ENCODE results near the gene CEACAM8. TPM values are rescaled to one million over a fixed set of nuclear protein-coding genes. Genes with fewer than 3 reads are reported as not detected.

The CEACAM8 gene
- total RNA-seq, 1 experiment from 2014 or later, result not detected

GRCh38 chr19:42573642-42574041 is 21.1 kb downstream of the CEACAM8 start:
- ATAC-seq (no peak), DNase-seq (no peak)
- H3K4me1 ChIP-seq (ENCODE audit: insufficient read depth, low read length), result no peaks in the 10 kb centered on the region
- CTCF ChIA-PET, result no interaction called here
- peaks cover 16% of the 10 kb centered on the region for H3K27me3 ChIP-seq (ENCODE audit: low read length)
- no peak overlapping the region for H3K27ac ChIP-seq (ENCODE audit: low read length)
- no peaks in the 10 kb centered on the region for H3F3A ChIP-seq (ENCODE audit: low read length, unreplicated experiment)
- no peak overlapping the region for H3K4me3 ChIP-seq (ENCODE audit: low read length)
- POLR2A ChIA-PET (ENCODE audit: unreplicated experiment), result no interaction called here
- intact Hi-C loops (cut with micrococcal nuclease), result no loop called here
- H4K20me1 ChIP-seq (ENCODE audit: low read length), result no peaks in the 10 kb centered on the region
- no peaks in the 10 kb centered on the region for H3K9me3 ChIP-seq (ENCODE audit: low read length)
- H3K4me2 ChIP-seq (ENCODE audit: low read length), result no peak overlapping the region
- no peak overlapping the region for H3K9ac ChIP-seq (ENCODE audit: low read length)
- no peak overlapping the region for H2AFZ ChIP-seq (ENCODE audit: low read length)
- no TSS peak for BruUV-seq (replicated peaks)
- no peaks in the 10 kb centered on the region for H3K36me3 ChIP-seq (ENCODE audit: low read depth, low read length)
- no peaks in the 10 kb centered on the region for H3K79me2 ChIP-seq (ENCODE audit: low read length)
- TF ChIP-seq, protein P1, sequence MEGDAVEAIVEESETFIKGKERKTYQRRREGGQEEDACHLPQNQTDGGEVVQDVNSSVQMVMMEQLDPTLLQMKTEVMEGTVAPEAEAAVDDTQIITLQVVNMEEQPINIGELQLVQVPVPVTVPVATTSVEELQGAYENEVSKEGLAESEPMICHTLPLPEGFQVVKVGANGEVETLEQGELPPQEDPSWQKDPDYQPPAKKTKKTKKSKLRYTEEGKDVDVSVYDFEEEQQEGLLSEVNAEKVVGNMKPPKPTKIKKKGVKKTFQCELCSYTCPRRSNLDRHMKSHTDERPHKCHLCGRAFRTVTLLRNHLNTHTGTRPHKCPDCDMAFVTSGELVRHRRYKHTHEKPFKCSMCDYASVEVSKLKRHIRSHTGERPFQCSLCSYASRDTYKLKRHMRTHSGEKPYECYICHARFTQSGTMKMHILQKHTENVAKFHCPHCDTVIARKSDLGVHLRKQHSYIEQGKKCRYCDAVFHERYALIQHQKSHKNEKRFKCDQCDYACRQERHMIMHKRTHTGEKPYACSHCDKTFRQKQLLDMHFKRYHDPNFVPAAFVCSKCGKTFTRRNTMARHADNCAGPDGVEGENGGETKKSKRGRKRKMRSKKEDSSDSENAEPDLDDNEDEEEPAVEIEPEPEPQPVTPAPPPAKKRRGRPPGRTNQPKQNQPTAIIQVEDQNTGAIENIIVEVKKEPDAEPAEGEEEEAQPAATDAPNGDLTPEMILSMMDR (conservative IDR thresholded peaks at IDR 0.05; ENCODE audit: low read depth, low read length), result no peak
- no peak for TF ChIP-seq EZH2 (IDR thresholded peaks at IDR 0.05; ENCODE audit: low read length, unreplicated experiment)
- TF ChIP-seq EZH2phosphoT487 (IDR thresholded peaks at IDR 0.05; ENCODE audit: borderline replicate concordance, low read length), result no peak
- H3K9me2 ChIP-seq (replicated peaks; ENCODE audit: low read length), result no peaks in the 10 kb centered on the region

- Histone ChIP-seq H3K27me3 (ENCODE audit: low read length) (peaks cover 8% of the 10 kb centered on the region; the same call in 1 of the 2 replicates), H3K4me1 (ENCODE audit: insufficient read depth, low read length) (no peaks in the 10 kb centered on the region), H3K27ac (ENCODE audit: low read length) (no peak overlapping the region), H3K4me3 (ENCODE audit: low read length) (no peak overlapping the region), H3K79me2 (ENCODE audit: low read length) (no peaks in the 10 kb centered on the region), H3K4me2 (ENCODE audit: low read length) (no peak overlapping the region), H3K36me3 (ENCODE audit: low read depth, low read length) (no peaks in the 10 kb centered on the region), H3F3A (ENCODE audit: low read length, unreplicated experiment) (no peaks in the 10 kb centered on the region), H3K9ac (ENCODE audit: low read length) (no peak overlapping the region), H4K20me1 (ENCODE audit: low read length) (no peaks in the 10 kb centered on the region), H3K9me3 (ENCODE audit: low read length) (no peaks in the 10 kb centered on the region), H2AFZ (ENCODE audit: low read length) (no peak overlapping the region), H3K9me2 (replicated peaks; ENCODE audit: low read length) (no peaks in the 10 kb centered on the region)
- intact Hi-C loops (cut with micrococcal nuclease), result no loop called here
- DNase-seq, result no peak
- TF ChIP-seq, protein P1 (conservative IDR thresholded peaks at IDR 0.05; ENCODE audit: low read depth, low read length), result no peak
- BruUV-seq (replicated peaks), result no TSS peak
- ChIA-PET POLR2A (ENCODE audit: unreplicated experiment) (no interaction called here), CTCF (no interaction called here)
- ATAC-seq, result no peak
These were observed 23.6 kb downstream of the CEACAM8 start for GRCh38 chr19:42571116-42571515.

DNA sequence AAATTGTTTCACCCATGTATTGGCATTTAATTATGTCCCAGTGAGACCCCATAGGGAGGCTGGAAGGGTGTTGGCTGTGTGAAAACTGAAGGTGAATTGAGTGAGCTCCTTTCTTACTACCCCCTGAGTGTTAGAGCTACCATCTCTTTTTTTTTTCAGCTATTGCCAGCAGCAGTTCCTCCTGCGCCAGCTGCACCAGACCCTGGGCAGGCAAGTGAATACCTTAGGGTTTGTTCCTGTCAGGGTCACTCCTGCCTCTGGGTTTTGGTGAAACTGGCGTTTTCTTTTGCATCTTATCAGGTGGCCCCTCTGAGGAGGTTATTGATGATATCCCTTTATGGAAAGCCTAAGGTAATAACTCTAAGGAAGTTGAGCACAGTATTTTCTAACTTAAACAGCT is 25.5 kb downstream of the CEACAM8 start:
- BruUV-seq (replicated peaks), result no TSS peak
- DNase-seq, result no peak
- no peak overlapping the region for H2AFZ ChIP-seq (ENCODE audit: low read length)
- intact Hi-C loops (cut with micrococcal nuclease), result no loop called here
- no peaks in the 10 kb centered on the region for H3K4me1 ChIP-seq (ENCODE audit: insufficient read depth, low read length)
- H3K36me3 ChIP-seq (ENCODE audit: low read depth, low read length), result no peaks in the 10 kb centered on the region
- H3K9me2 ChIP-seq (replicated peaks; ENCODE audit: low read length), result no peaks in the 10 kb centered on the region
- H4K20me1 ChIP-seq (ENCODE audit: low read length), result no peaks in the 10 kb centered on the region
- TF ChIP-seq EZH2 (IDR thresholded peaks at IDR 0.05; ENCODE audit: low read length, unreplicated experiment), result no peak
- TF ChIP-seq, protein P1 (conservative IDR thresholded peaks at IDR 0.05; ENCODE audit: low read depth, low read length), result no peak
- no peak for TF ChIP-seq EZH2phosphoT487 (IDR thresholded peaks at IDR 0.05; ENCODE audit: borderline replicate concordance, low read length)
- H3K4me3 ChIP-seq (ENCODE audit: low read length), result no peak overlapping the region
- H3K27ac ChIP-seq (ENCODE audit: low read length), result no peak overlapping the region
- H3F3A ChIP-seq (ENCODE audit: low read length, unreplicated experiment), result no peaks in the 10 kb centered on the region
- no peak overlapping the region for H3K4me2 ChIP-seq (ENCODE audit: low read length)
- H3K79me2 ChIP-seq (ENCODE audit: low read length), result no peaks in the 10 kb centered on the region
- ChIA-PET CTCF (no interaction called here), POLR2A (ENCODE audit: unreplicated experiment) (no interaction called here)
- H3K27me3 ChIP-seq (ENCODE audit: low read length), result peaks cover 8% of the 10 kb centered on the region; the same call in 1 of the 2 replicates
- no peaks in the 10 kb centered on the region for H3K9me3 ChIP-seq (ENCODE audit: low read length)
- no peak for ATAC-seq
- H3K9ac ChIP-seq (ENCODE audit: low read length), result no peak overlapping the region

Measured in PC-3 (cell line).